GM23338 (cell line): ENCODE measurements around the gene SHFL. TPM values are rescaled to one million over a fixed set of nuclear protein-coding genes. Genes with fewer than 3 reads are reported as not detected.

Source experiments
- ATAC-seq: fragments of 200-7000 bp; cut with Tn5 transposase; 3 replicates; pipeline ENCODE4 v1.9.1; 2020
- DNase-seq: peaks from one replicate; pipeline ENCODE4 v3.0.0-alpha.2; 2015; ENCODE audit warnings: low spot score
- H2AFZ ChIP-seq: fragments of 200-600 bp; sonication (generic); 2 replicates; pipeline ENCODE4 v1.8.0; 2016; ENCODE audit warnings: antibody characterized with exemption, mild to moderate bottlenecking, moderate library complexity
- H3F3A ChIP-seq: fragments of 200-600 bp; sonication (generic); replicated peaks from 2 replicates; pipeline ENCODE4 v1.8.0; 2017; ENCODE audit warnings: antibody characterized with exemption, mixed run types, low read depth
- H3K27ac ChIP-seq: fragments of 200-600 bp; sonication (generic); 2 replicates; pipeline ENCODE4 v1.6.1; 2016; ENCODE audit warnings: low read depth
- H3K27me3 ChIP-seq: fragments of 200-600 bp; sonication (generic); 2 replicates; pipeline ENCODE4 v1.8.0; 2016; ENCODE audit warnings: mild to moderate bottlenecking, mixed run types, moderate library complexity; ENCODE audit not compliant: insufficient read depth
- H3K36me3 ChIP-seq: fragments of 200-600 bp; sonication (generic); 2 replicates; pipeline ENCODE4 v1.8.0; 2016; ENCODE audit warnings: mild to moderate bottlenecking; ENCODE audit not compliant: insufficient read depth
- H3K4me1 ChIP-seq: fragments of 200-600 bp; sonication (generic); 2 replicates; pipeline ENCODE4 v1.8.0; 2016; ENCODE audit warnings: mild to moderate bottlenecking, moderate library complexity; ENCODE audit not compliant: insufficient read depth
- H3K4me2 ChIP-seq: fragments of 200-600 bp; sonication (generic); 2 replicates; pipeline ENCODE4 v1.7.1; 2017; ENCODE audit warnings: mixed run types
- H3K4me3 ChIP-seq: fragments of 200-600 bp; sonication (generic); 2 replicates; pipeline ENCODE4 v1.6.1; 2016; ENCODE audit warnings: mixed run types
- H3K79me2 ChIP-seq: fragments of 200-600 bp; sonication (generic); replicated peaks from 2 replicates; pipeline ENCODE4 v1.8.0; 2017; ENCODE audit warnings: mild to moderate bottlenecking; ENCODE audit not compliant: insufficient read depth
- H3K9me2 ChIP-seq: fragments of 200-600 bp; sonication (generic); 2 replicates; pipeline ENCODE4 v1.8.0; 2017; ENCODE audit not compliant: insufficient read depth
- H4K20me1 ChIP-seq: fragments of 200-600 bp; sonication (generic); replicated peaks from 2 replicates; pipeline ENCODE4 v1.8.0; 2017; ENCODE audit warnings: mild to moderate bottlenecking; ENCODE audit not compliant: insufficient read depth
- H3K27ac Mint-ChIP-seq: 2 replicates; pipeline ENCODE4 v1.8.0; 2020; ENCODE audit warnings: inconsistent platforms, mild to moderate bottlenecking, moderate library complexity, mixed read lengths
- H3K27me3 Mint-ChIP-seq: 3 replicates; pipeline ENCODE4 v1.8.0; 2022; ENCODE audit warnings: low read depth, mild to moderate bottlenecking, moderate library complexity, mixed read lengths, inconsistent platforms; ENCODE audit not compliant: insufficient read depth, poor library complexity
- H3K36me3 Mint-ChIP-seq: 3 replicates; pipeline ENCODE4 v1.8.0; 2021; ENCODE audit warnings: low read depth, mild to moderate bottlenecking, inconsistent platforms, moderate library complexity, mixed read lengths
- H3K4me1 Mint-ChIP-seq: 3 replicates; pipeline ENCODE4 v1.8.0; 2020; ENCODE audit warnings: mild to moderate bottlenecking, inconsistent platforms, mixed read lengths
- H3K4me3 Mint-ChIP-seq: 3 replicates; pipeline ENCODE4 v1.8.0; 2021; ENCODE audit warnings: moderate library complexity, mild to moderate bottlenecking, inconsistent platforms, mixed read lengths
- H3K9me3 Mint-ChIP-seq: 3 replicates; pipeline ENCODE4 v1.8.0; 2020; ENCODE audit warnings: moderate library complexity, mild to moderate bottlenecking, inconsistent platforms, mixed read lengths
- CREB1 ChIP-seq: fragments of 250-450 bp; sonication (Bioruptor Pico); IDR thresholded peaks from 2 replicates; pipeline ENCODE4 v1.5.0; 2020; ENCODE audit warnings: low read depth, mild to moderate bottlenecking, moderate library complexity
- EZH2 ChIP-seq: fragments of 200-600 bp; sonication (generic); IDR thresholded peaks from one replicate; pipeline ENCODE4 v1.8.0; 2017; ENCODE audit warnings: antibody characterized with exemption, mild to moderate bottlenecking, low read depth; ENCODE audit not compliant: unreplicated experiment
- EZH2phosphoT487 ChIP-seq: fragments of 200-600 bp; sonication (generic); IDR thresholded peaks from one replicate; pipeline ENCODE4 v1.8.1; 2018; ENCODE audit warnings: antibody characterized with exemption; ENCODE audit not compliant: unreplicated experiment
- JUNB ChIP-seq: IDR thresholded peaks from one replicate; pipeline ENCODE4 v1.6.1; 2016; ENCODE audit warnings: antibody characterized with exemption; ENCODE audit not compliant: unreplicated experiment
- NANOG ChIP-seq: IDR thresholded peaks from 2 replicates; pipeline ENCODE4 v1.6.1; 2016; ENCODE audit warnings: antibody characterized with exemption, borderline replicate concordance
- POLR2AphosphoS5 ChIP-seq: IDR thresholded peaks from 2 replicates; pipeline ENCODE4 v1.6.1; 2016; ENCODE audit warnings: antibody characterized with exemption, low read depth
- ZNF114 ChIP-seq: fragments of 250-450 bp; sonication (Bioruptor Pico); IDR thresholded peaks from 2 replicates; pipeline ENCODE4 v1.5.0; 2020; ENCODE audit warnings: mild to moderate bottlenecking, moderate library complexity
- ZNF331 ChIP-seq: fragments of 250-450 bp; sonication (Bioruptor Pico); IDR thresholded peaks from 2 replicates; pipeline ENCODE4 v1.5.0; 2020; ENCODE audit warnings: low read depth, mild to moderate bottlenecking, moderate library complexity
- polyA plus RNA-seq: library from polyadenylated mRNA; unstranded; fragments of >200 nt; fragmentation: Nextera tagmentation; extraction: Ambion mirVana; gene quantifications from 2 replicates; pipeline ENCODE4 v1.2.1, GENCODE V29; 2016
- total RNA-seq: library from RNA; depleted of rRNA; stranded (reverse); fragments of >200 nt; shearing (Covaris generic); gene quantifications from 2 replicates; pipeline ENCODE4 v1.2.3, GENCODE V29; 2014
- TF ChIP-seq, protein P1 (sequence below): fragments of 250-450 bp; sonication (Bioruptor Pico); IDR thresholded peaks from 2 replicates; pipeline ENCODE4 v1.5.0; 2020; ENCODE audit warnings: mild to moderate bottlenecking, moderate library complexity
- TF ChIP-seq, protein P2 (sequence below), 2 experiments: fragments of 200-600 bp in 1 of 2; sonication (generic) in 1 of 2; conservative IDR thresholded peaks; 2 replicates each; pipeline versions ENCODE4 v1.5.1 to v1.6.1; 2016 to 2017; ENCODE audit warnings: antibody characterized with exemption in 2 of 2, low read depth in 2 of 2, mild to moderate bottlenecking in 2 of 2, moderate library complexity in 1 of 2

Gene SHFL
- total and polyA plus RNA-seq, 2 experiments from 2014 or later = 31.7 to 32.1 TPM

DNA sequence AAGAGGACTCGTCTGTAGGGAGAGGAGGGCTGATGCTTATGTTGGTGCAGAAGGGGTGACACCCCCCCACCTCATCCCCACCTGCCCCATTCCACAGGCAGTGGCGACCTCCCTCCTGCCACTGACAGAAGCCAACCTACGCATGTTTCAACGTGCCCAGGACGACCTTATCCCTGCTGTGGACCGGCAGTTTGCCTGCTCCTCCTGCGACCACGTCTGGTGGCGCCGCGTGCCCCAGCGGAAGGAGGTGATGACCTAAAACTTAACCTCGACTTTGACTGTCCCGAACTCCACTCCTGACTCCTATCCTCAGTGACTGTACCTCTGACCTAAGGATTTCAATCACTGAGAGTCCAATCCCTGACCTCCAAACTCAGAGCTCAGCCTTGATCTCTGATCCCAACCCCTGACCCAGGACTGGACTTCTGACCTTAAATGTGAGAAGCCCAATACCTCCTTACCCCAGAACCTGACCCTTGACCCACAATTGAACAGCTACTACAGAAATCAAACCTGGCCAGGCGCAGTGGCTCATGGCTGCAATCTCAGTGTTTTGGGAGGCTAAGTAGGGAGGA, 3.8 kb downstream of the SHFL start:
- Mint-ChIP-seq H3K9me3 (no peaks in the 10 kb centered on the region; the same call in 2 of the 3 replicates), H3K27ac (no peak overlapping the region), H3K4me3 (no peak overlapping the region), H3K4me1 (no peaks in the 10 kb centered on the region; the same call in 2 of the 3 replicates), H3K27me3 (peaks cover 15% of the 10 kb centered on the region), H3K36me3 (peaks cover 15% of the 10 kb centered on the region)
- Histone ChIP-seq H3F3A (no peaks in the 10 kb centered on the region), H3K4me2 (no peak overlapping the region), H2AFZ (no peak overlapping the region), H3K27me3 (peaks cover 7% of the 10 kb centered on the region), H3K4me3 (no peak overlapping the region), H3K36me3 (no peaks in the 10 kb centered on the region), H3K9me2 (no peaks in the 10 kb centered on the region), H3K27ac (no peak overlapping the region), H3K4me1 (no peaks in the 10 kb centered on the region; the same call in 1 of the 2 replicates), H4K20me1 (peaks cover 8% of the 10 kb centered on the region; the same call in 1 of the 2 replicates), H3K79me2 (no peaks in the 10 kb centered on the region)
- DNase-seq = no peak
- TF ChIP-seq EZH2phosphoT487 (no peak), JUNB (no peak), POLR2AphosphoS5 (no peak), EZH2 (no peak), ZNF114 (CRISPR knock-in tag) (no peak), ZNF331 (CRISPR knock-in tag) (no peak), NANOG (no peak), CREB1 (no peak)
- TF ChIP-seq, protein P1, sequence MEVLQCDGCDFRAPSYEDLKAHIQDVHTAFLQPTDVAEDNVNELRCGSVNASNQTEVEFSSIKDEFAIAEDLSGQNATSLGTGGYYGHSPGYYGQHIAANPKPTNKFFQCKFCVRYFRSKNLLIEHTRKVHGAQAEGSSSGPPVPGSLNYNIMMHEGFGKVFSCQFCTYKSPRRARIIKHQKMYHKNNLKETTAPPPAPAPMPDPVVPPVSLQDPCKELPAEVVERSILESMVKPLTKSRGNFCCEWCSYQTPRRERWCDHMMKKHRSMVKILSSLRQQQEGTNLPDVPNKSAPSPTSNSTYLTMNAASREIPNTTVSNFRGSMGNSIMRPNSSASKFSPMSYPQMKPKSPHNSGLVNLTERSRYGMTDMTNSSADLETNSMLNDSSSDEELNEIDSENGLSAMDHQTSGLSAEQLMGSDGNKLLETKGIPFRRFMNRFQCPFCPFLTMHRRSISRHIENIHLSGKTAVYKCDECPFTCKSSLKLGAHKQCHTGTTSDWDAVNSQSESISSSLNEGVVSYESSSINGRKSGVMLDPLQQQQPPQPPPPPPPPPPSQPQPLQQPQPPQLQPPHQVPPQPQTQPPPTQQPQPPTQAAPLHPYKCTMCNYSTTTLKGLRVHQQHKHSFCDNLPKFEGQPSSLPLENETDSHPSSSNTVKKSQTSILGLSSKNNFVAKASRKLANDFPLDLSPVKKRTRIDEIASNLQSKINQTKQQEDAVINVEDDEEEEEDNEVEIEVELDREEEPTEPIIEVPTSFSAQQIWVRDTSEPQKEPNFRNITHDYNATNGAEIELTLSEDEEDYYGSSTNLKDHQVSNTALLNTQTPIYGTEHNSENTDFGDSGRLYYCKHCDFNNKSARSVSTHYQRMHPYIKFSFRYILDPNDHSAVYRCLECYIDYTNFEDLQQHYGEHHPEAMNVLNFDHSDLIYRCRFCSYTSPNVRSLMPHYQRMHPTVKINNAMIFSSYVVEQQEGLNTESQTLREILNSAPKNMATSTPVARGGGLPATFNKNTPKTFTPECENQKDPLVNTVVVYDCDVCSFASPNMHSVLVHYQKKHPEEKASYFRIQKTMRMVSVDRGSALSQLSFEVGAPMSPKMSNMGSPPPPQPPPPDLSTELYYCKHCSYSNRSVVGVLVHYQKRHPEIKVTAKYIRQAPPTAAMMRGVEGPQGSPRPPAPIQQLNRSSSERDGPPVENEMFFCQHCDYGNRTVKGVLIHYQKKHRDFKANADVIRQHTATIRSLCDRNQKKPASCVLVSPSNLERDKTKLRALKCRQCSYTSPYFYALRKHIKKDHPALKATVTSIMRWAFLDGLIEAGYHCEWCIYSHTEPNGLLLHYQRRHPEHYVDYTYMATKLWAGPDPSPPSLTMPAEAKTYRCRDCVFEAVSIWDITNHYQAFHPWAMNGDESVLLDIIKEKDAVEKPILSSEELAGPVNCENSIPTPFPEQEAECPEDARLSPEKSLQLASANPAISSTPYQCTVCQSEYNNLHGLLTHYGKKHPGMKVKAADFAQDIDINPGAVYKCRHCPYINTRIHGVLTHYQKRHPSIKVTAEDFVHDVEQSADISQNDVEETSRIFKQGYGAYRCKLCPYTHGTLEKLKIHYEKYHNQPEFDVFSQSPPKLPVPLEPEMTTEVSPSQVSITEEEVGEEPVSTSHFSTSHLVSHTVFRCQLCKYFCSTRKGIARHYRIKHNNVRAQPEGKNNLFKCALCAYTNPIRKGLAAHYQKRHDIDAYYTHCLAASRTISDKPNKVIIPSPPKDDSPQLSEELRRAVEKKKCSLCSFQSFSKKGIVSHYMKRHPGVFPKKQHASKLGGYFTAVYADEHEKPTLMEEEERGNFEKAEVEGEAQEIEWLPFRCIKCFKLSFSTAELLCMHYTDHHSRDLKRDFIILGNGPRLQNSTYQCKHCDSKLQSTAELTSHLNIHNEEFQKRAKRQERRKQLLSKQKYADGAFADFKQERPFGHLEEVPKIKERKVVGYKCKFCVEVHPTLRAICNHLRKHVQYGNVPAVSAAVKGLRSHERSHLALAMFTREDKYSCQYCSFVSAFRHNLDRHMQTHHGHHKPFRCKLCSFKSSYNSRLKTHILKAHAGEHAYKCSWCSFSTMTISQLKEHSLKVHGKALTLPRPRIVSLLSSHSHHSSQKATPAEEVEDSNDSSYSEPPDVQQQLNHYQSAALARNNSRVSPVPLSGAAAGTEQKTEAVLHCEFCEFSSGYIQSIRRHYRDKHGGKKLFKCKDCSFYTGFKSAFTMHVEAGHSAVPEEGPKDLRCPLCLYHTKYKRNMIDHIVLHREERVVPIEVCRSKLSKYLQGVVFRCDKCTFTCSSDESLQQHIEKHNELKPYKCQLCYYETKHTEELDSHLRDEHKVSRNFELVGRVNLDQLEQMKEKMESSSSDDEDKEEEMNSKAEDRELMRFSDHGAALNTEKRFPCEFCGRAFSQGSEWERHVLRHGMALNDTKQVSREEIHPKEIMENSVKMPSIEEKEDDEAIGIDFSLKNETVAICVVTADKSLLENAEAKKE (CRISPR knock-in tag) = no peak
- TF ChIP-seq, protein P2, sequence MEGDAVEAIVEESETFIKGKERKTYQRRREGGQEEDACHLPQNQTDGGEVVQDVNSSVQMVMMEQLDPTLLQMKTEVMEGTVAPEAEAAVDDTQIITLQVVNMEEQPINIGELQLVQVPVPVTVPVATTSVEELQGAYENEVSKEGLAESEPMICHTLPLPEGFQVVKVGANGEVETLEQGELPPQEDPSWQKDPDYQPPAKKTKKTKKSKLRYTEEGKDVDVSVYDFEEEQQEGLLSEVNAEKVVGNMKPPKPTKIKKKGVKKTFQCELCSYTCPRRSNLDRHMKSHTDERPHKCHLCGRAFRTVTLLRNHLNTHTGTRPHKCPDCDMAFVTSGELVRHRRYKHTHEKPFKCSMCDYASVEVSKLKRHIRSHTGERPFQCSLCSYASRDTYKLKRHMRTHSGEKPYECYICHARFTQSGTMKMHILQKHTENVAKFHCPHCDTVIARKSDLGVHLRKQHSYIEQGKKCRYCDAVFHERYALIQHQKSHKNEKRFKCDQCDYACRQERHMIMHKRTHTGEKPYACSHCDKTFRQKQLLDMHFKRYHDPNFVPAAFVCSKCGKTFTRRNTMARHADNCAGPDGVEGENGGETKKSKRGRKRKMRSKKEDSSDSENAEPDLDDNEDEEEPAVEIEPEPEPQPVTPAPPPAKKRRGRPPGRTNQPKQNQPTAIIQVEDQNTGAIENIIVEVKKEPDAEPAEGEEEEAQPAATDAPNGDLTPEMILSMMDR (conservative IDR thresholded peaks at IDR 0.05; ENCODE audit: low read depth in 2 of 2) = no peak
- ATAC-seq = no peak
